ENCODE results near the gene SOBP. TPM values are rescaled to one million over a fixed set of nuclear protein-coding genes. Genes with fewer than 3 reads are reported as not detected.
"Not testable (repeated sequence)": the region's sequence is repeated elsewhere in the genome, so short reads cannot be mapped to it uniquely, and the experiment has no call there.

The SOBP gene
- under 0.01 TPM for total RNA-seq

GRCh38 chr6:107489636-107490565 is at the start of gene SOBP:
TSS of gene SOBP (plus strand) at chr6:107490117. CDS start at chr6:107490617, 500 bp downstream.
- DNase-seq (ENCODE audit: low read depth in 2 of 3, low spot score in 2 of 3) = peak in 2 of 3 donors; percentile 35 to 42

GRCh38 chr6:107440936-107441335 is 49.0 kb upstream of the SOBP start:
- no peak for DNase-seq (ENCODE audit: low read depth in 2 of 3, low spot score in 2 of 3)

GRCh38 chr6:107441682-107442081 is 48.2 kb upstream of the SOBP start:
- no peak for DNase-seq (ENCODE audit: low read depth in 2 of 3, low spot score in 2 of 3)

GRCh38 chr6:107442938-107443607 is 46.8 kb upstream of the SOBP start:
- DNase-seq (ENCODE audit: low read depth in 2 of 3, low spot score in 2 of 3) = no peak

- no peak for DNase-seq (ENCODE audit: low read depth in 2 of 3, low spot score in 2 of 3)
Observed at GRCh38 chr6:107443608-107444267, 46.2 kb upstream of the SOBP start.

- DNase-seq (ENCODE audit: low read depth in 2 of 3, low spot score in 2 of 3) = no peak
Observed at GRCh38 chr6:107444277-107444676, 45.6 kb upstream of the SOBP start.

- DNase-seq (ENCODE audit: low read depth in 2 of 3, low spot score in 2 of 3) = no peak
Observed at GRCh38 chr6:107447663-107448216, 42.2 kb upstream of the SOBP start.

- no peak for DNase-seq (ENCODE audit: low read depth in 2 of 3, low spot score in 2 of 3)
Observed at GRCh38 chr6:107448776-107449175, 41.1 kb upstream of the SOBP start.

- DNase-seq (ENCODE audit: low read depth in 2 of 3, low spot score in 2 of 3) = peak in 1 of 3 donors; percentile 1
Observed at GRCh38 chr6:107458672-107459282, 31.1 kb upstream of the SOBP start.

GRCh38 chr6:107459283-107460082 is 30.4 kb upstream of the SOBP start, which contains the start of gene PDSS2:
TSS of gene PDSS2 (minus strand) at chr6:107459564. CDS start at chr6:107459285, 279 bp downstream.
- DNase-seq (ENCODE audit: low read depth in 2 of 3, low spot score in 2 of 3) = peak; percentile 78 to 98 (median 96)

- DNase-seq (ENCODE audit: low read depth in 2 of 3, low spot score in 2 of 3) = no peak
Observed at GRCh38 chr6:107460083-107460631, 29.8 kb upstream of the SOBP start.

GRCh38 chr6:107466062-107466461 is 23.9 kb upstream of the SOBP start:
- no peak for DNase-seq (ENCODE audit: low read depth in 2 of 3, low spot score in 2 of 3)

- DNase-seq (ENCODE audit: low read depth in 2 of 3, low spot score in 2 of 3) = no peak
Observed at GRCh38 chr6:107470364-107470763, 19.6 kb upstream of the SOBP start.

GRCh38 chr6:107473660-107474059 is 16.3 kb upstream of the SOBP start:
- no peak for DNase-seq (ENCODE audit: low read depth in 2 of 3, low spot score in 2 of 3)

GRCh38 chr6:107475360-107475759 is 14.6 kb upstream of the SOBP start:
- DNase-seq (ENCODE audit: low read depth in 2 of 3, low spot score in 2 of 3) = not testable (repeated sequence)

- DNase-seq (ENCODE audit: low read depth in 2 of 3, low spot score in 2 of 3) = not testable (repeated sequence)
Observed at GRCh38 chr6:107475826-107476225, 14.1 kb upstream of the SOBP start.

- no peak for DNase-seq (ENCODE audit: low read depth in 2 of 3, low spot score in 2 of 3)
Observed at GRCh38 chr6:107479089-107479690, 10.7 kb upstream of the SOBP start.

GRCh38 chr6:107485157-107485556 is 4.8 kb upstream of the SOBP start:
- DNase-seq (ENCODE audit: low read depth in 2 of 3, low spot score in 2 of 3) = no peak
